Skeletal muscle satellite cell (primary cell): ENCODE measurements around the gene ZEB1. TPM values are rescaled to one million over a fixed set of nuclear protein-coding genes. Genes with fewer than 3 reads are reported as not detected.

Experiments
- H3K27me3 ChIP-seq: 2 replicates; pipeline ENCODE4 v1.7.0; 2013; ENCODE audit warnings: low read length; ENCODE audit not compliant: control insufficient read depth, insufficient read depth
- H3K36me3 ChIP-seq: 2 replicates; pipeline ENCODE4 v1.7.0; 2013; ENCODE audit warnings: mild to moderate bottlenecking, control low read depth, low read length; ENCODE audit not compliant: insufficient read depth
- H3K4me1 ChIP-seq: 2 replicates; pipeline ENCODE4 v1.7.0; 2013; ENCODE audit warnings: low read length; ENCODE audit not compliant: control insufficient read depth, insufficient read depth
- H3K4me2 ChIP-seq: 2 replicates; pipeline ENCODE4 v1.7.0; 2013; ENCODE audit warnings: mild to moderate bottlenecking, low read length
- H3K4me3 ChIP-seq: 2 replicates; pipeline ENCODE4 v1.7.0; 2013; ENCODE audit warnings: low read length
- H3K9ac ChIP-seq: 2 replicates; pipeline ENCODE4 v1.7.0; 2013; ENCODE audit warnings: mild to moderate bottlenecking, low read depth, low read length, moderate library complexity
- H3K9me3 ChIP-seq: replicated peaks from 2 replicates; pipeline ENCODE4 v1.7.0; 2013; ENCODE audit warnings: mild to moderate bottlenecking, control low read depth, low read length
- total RNA-seq: library from RNA; depleted of rRNA; stranded (reverse); fragments of >200 nt; gene quantifications from 2 replicates; pipeline ENCODE4 v1.2.3, GENCODE V29; 2012; rRNA removed

ZEB1 gene
- total RNA-seq = 58.8 and 80.6 TPM in 2 replicates

DNA sequence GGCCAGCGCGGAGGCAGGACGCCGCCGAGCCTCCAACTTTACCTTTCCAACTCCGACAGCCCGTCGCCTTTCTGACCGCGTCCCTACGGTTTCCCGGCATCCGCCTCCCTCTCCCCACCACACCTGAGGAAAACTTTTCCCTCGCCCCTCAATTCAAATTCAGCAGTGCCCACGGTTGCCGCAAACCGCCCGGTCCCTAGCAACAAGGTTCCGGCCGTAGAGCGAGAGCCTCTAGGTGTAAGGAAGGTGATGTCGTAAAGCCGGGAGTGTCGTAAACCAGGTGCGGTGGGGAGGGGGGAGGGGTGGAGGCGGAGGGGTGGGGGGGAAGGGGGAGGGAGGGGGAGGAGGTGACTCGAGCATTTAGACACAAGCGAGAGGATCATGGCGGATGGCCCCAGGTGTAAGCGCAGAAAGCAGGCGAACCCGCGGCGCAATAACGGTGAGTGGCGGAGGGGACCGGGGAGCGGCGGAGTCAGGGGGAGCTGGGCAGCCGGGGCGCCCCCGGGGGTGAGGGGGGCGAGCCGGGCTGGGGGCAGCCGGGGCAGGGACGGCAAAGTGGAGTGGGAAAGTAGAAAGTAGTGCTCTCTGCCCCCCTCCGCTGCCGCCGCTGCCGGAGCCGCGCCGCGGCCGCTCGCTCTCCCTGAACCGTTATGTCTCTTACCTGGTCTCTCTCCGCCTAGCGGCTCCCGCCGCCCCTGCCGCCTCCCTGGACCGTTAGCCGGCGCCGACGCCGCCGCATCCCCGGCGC, at the start of gene ZEB1:
ZEB1 (plus strand) TSS at position 363 of the 748 bp plus-strand sequence; CDS start at position 382, 19 bp downstream.
- Histone ChIP-seq H3K4me3 (peak within 1 kb of the TSS; percentile 83), H3K4me2 (peak within 1 kb of the TSS; percentile 94), H3K9ac (peak within 1 kb of the TSS; percentile 94), H3K9me3 (no peaks in the 10 kb centered on the region), H3K4me1 (peaks cover 53% of the 10 kb centered on the region), H3K36me3 (no peaks in the 10 kb centered on the region), H3K27me3 (no peaks in the 10 kb centered on the region)

DNA sequence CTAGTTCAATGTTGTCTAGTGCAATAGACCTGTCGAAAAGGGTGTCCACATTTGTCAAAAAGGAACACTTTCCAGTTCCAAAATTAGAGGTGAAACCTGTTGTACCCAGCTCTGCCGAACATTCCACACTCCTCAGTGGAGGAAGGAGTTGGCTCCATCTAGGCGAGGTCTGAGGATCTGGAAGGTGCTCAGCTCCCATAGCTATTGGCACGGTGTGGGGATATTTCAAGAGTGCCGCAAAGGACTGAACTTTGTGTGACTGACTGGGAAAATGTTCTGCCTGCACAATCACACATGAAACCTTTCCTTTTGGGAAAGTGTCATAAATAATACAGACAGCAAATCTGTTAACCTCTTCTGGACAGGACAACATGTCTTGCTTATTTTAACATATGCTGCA, 48.1 kb upstream of the ZEB1 start:
- H3K9ac ChIP-seq = no peak overlapping the region
- H3K4me2 ChIP-seq = no peak overlapping the region
- H3K4me3 ChIP-seq = no peak overlapping the region
- H3K9me3 ChIP-seq = no peaks in the 10 kb centered on the region
- no peaks in the 10 kb centered on the region for H3K4me1 ChIP-seq
- no peaks in the 10 kb centered on the region for H3K36me3 ChIP-seq
- no peaks in the 10 kb centered on the region for H3K27me3 ChIP-seq

GRCh38 chr10:31272841-31273240, 46.2 kb upstream of the ZEB1 start:
- H3K27me3 ChIP-seq = no peaks in the 10 kb centered on the region
- H3K36me3 ChIP-seq = no peaks in the 10 kb centered on the region
- no peak overlapping the region for H3K9ac ChIP-seq
- H3K4me2 ChIP-seq = no peak overlapping the region
- H3K9me3 ChIP-seq = no peaks in the 10 kb centered on the region
- no peaks in the 10 kb centered on the region for H3K4me1 ChIP-seq
- no peak overlapping the region for H3K4me3 ChIP-seq

GRCh38 chr10:31273789-31274188, 45.2 kb upstream of the ZEB1 start:
- no peaks in the 10 kb centered on the region for H3K27me3 ChIP-seq
- H3K4me1 ChIP-seq = no peaks in the 10 kb centered on the region
- no peak overlapping the region for H3K4me3 ChIP-seq
- H3K9me3 ChIP-seq = no peaks in the 10 kb centered on the region
- no peaks in the 10 kb centered on the region for H3K36me3 ChIP-seq
- H3K9ac ChIP-seq = no peak overlapping the region
- no peak overlapping the region for H3K4me2 ChIP-seq

DNA sequence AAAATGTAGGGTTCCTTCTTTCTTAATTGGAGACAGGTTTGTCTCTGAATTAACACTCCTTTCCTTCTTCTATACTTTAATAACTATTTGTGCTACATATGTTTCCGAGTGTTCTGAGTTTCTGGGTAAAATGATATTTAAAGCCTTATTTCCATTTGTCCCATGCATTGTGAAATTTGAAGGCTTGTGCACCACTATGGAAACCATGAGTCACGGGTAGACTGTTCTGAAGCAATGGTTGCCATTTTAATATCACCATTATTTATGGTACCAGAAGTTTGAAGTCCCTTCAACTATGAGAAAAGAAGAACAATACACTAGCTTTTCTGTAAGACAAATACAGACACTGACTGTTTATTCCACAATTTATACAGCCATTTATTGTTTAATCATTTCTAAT, 44.7 kb upstream of the ZEB1 start:
- H3K36me3 ChIP-seq = no peaks in the 10 kb centered on the region
- no peak overlapping the region for H3K4me3 ChIP-seq
- H3K9ac ChIP-seq = no peak overlapping the region
- H3K9me3 ChIP-seq = no peaks in the 10 kb centered on the region
- no peak overlapping the region for H3K4me2 ChIP-seq
- no peaks in the 10 kb centered on the region for H3K27me3 ChIP-seq
- H3K4me1 ChIP-seq = no peaks in the 10 kb centered on the region

DNA sequence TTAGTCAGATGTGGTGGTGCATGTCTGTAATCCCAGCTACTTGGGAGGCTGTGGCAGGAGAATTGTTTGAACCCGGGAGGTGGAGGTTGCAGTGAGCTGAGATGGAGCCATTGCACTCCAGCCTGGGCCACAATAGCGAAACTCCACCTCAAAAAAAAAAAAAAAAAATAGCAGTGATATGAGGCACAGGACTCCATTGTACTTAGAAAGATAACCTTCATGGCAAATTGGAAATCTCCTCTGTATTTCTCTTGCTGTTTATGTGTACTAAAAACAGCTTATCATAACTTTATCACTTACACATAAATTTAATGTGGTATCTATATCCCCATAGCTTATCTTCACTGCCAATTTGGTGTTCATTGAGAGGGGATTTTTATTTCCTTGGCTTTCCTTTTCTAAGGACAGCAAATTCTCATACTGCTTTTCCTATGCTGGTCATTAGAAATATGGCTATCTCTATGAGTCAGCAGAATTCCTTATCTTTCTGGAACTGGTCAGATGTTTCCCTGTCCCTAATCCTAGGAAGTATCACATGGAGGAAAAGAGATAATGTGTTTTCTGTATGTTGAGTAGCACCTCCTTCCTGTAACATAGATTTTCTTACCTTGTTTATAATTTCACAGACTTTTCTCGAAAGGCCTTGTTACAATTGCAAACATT, 40.6 kb upstream of the ZEB1 start:
- H3K9me3 ChIP-seq = no peaks in the 10 kb centered on the region

GRCh38 chr10:31280972-31281371, 38.0 kb upstream of the ZEB1 start:
- no peak overlapping the region for H3K4me3 ChIP-seq
- H3K4me1 ChIP-seq = no peaks in the 10 kb centered on the region
- no peak overlapping the region for H3K4me2 ChIP-seq
- H3K9ac ChIP-seq = no peak overlapping the region
- no peaks in the 10 kb centered on the region for H3K27me3 ChIP-seq
- no peaks in the 10 kb centered on the region for H3K36me3 ChIP-seq
- no peaks in the 10 kb centered on the region for H3K9me3 ChIP-seq

More for the DNA sequence above, 40.6 kb upstream of the ZEB1 start:
- H3K9ac ChIP-seq = no peak overlapping the region
- H3K4me1 ChIP-seq = no peaks in the 10 kb centered on the region
- no peak overlapping the region for H3K4me2 ChIP-seq
- no peaks in the 10 kb centered on the region for H3K36me3 ChIP-seq
- no peaks in the 10 kb centered on the region for H3K27me3 ChIP-seq
- H3K4me3 ChIP-seq = no peak overlapping the region

DNA sequence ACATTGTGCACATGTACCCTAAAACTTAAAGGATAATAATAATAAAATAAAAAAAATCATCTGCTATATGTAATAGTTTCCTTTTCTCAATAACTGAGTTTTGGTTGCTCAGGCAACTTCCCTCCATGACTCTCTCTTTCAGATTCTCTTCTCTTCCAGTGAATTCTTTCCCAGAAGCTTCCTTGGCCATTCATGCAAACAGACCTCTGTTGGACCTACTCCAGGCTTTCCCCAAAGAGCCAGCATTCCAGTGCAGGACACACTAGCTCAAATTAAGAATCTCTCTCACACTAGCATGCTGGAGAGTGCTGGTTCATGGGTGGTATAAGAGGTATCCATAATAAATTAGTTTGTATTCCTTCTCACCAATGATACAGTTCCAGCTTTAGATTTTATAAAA, 31.0 kb upstream of the ZEB1 start:
- Histone ChIP-seq H3K4me1 (no peaks in the 10 kb centered on the region), H3K4me2 (no peak overlapping the region), H3K36me3 (no peaks in the 10 kb centered on the region), H3K4me3 (no peak overlapping the region), H3K9me3 (no peaks in the 10 kb centered on the region), H3K9ac (no peak overlapping the region), H3K27me3 (no peaks in the 10 kb centered on the region)

DNA sequence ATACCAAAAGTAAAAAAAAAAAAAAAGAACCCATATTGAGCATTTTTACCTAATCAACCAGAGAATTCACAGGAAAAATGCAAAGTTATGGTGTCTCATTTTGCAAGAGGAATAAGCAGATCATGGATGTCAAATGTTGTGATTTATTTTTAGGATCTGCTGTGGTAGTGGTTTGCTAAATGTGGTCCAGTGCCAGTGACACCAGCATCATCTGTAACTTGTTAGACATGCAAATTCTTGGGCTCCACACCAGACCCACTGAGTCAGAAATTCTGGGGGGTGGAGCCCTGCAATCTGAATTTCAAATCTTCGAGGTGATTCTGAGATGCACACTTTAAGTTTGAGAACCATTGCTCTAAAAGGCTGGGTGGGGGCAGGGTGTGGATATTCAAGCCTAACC, 30.1 kb upstream of the ZEB1 start:
- Histone ChIP-seq H3K4me3 (no peak overlapping the region), H3K9ac (no peak overlapping the region), H3K36me3 (no peaks in the 10 kb centered on the region), H3K4me2 (no peak overlapping the region), H3K4me1 (no peaks in the 10 kb centered on the region), H3K27me3 (no peaks in the 10 kb centered on the region), H3K9me3 (no peaks in the 10 kb centered on the region)

DNA sequence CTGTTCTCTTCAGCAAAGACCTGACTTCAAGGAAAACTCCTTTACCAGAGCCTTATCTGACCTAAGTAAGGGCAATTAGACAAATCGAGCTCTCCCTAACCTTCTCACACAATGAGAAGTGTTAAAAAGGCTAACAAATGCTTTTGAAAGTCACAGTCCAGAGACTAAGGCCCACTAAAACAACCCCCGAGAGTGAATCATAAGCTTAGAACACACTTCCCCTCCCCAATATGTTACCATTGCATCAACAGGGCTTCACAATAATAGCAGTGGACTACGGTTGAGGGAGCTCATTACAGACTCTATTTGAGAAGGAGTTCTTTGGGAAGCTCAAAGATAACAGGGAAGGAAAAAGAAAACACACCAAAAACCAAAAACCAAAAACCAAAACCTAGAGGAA, 28.6 kb upstream of the ZEB1 start:
- Histone ChIP-seq H3K4me2 (no peak overlapping the region), H3K9me3 (no peaks in the 10 kb centered on the region), H3K4me3 (no peak overlapping the region), H3K27me3 (no peaks in the 10 kb centered on the region), H3K4me1 (no peaks in the 10 kb centered on the region), H3K9ac (no peak overlapping the region), H3K36me3 (no peaks in the 10 kb centered on the region)

DNA sequence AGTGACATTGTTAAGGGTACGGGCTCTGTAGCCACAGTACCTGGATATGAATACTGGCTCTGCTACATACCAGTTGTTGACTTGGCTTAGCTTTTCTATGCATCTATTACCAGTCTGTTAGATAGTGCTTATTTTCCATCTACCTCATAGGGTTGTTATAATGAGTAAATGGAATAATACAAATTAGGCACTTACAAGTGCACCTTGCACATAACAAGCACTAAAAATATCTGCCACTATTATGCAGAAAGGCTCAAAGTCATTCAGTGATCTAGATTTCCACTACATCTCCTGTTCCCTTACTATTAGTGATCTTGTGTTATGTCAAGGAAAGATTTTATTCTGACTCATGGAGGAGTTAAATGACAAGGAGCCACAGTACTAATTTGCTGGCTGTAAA, 27.9 kb upstream of the ZEB1 start:
- no peak overlapping the region for H3K9ac ChIP-seq
- no peak overlapping the region for H3K4me3 ChIP-seq
- no peaks in the 10 kb centered on the region for H3K36me3 ChIP-seq
- H3K4me1 ChIP-seq = no peaks in the 10 kb centered on the region
- H3K27me3 ChIP-seq = no peaks in the 10 kb centered on the region
- no peak overlapping the region for H3K4me2 ChIP-seq
- H3K9me3 ChIP-seq = no peaks in the 10 kb centered on the region

DNA sequence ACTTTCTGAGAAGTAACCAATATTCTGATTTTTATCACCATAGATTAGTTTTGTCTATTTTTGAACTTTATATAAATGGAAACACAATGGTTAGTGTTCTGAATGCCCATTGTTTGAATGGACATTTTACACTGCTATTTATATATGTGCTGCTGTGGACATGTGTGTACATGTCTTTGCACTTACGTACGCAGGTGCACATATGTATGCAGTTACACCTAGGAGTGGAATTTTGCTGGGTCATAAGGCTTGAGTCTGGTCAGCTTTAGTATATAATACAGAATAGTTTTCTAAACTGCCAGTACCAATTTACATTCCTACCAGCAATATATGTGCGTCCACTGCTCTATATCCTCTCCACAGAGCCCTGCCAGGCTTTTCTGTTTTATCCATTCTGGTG, 24.5 kb upstream of the ZEB1 start:
- no peaks in the 10 kb centered on the region for H3K9me3 ChIP-seq
- peaks cover 4% of the 10 kb centered on the region for H3K4me1 ChIP-seq
- H3K36me3 ChIP-seq = no peaks in the 10 kb centered on the region
- no peaks in the 10 kb centered on the region for H3K27me3 ChIP-seq
- no peak overlapping the region for H3K4me2 ChIP-seq
- no peak overlapping the region for H3K4me3 ChIP-seq
- H3K9ac ChIP-seq = no peak overlapping the region
